SU-DHL-6 (cell line): Measurements from ENCODE around the gene MCCC2.

Experiments used
- H2AFZ ChIP-seq: fragments of 200-600 bp; sonication (generic); 2 replicates; pipeline ENCODE4 v1.6.1; 2014; ENCODE audit warnings: low read depth, mild to moderate bottlenecking, moderate library complexity, mixed read lengths, antibody characterized with exemption, low read length; ENCODE audit not compliant: severe bottlenecking
- H3F3A ChIP-seq: fragments of 200-600 bp; shearing (Covaris generic); 2 replicates; pipeline ENCODE4 v1.6.0; 2016; ENCODE audit warnings: antibody characterized with exemption, mild to moderate bottlenecking; ENCODE audit not compliant: insufficient read depth
- H3K27ac ChIP-seq: fragments of 200-600 bp; sonication (generic); 2 replicates; pipeline ENCODE4 v1.5.1; 2016; ENCODE audit warnings: low read depth, mild to moderate bottlenecking, low read length, moderate library complexity, mixed read lengths
- H3K27me3 ChIP-seq: fragments of 200-600 bp; sonication (generic), shearing (Covaris generic); 2 replicates; pipeline ENCODE4 v1.6.0; 2014; ENCODE audit warnings: mild to moderate bottlenecking, low read length
- H3K36me3 ChIP-seq: fragments of 200-600 bp; sonication (generic); 2 replicates; pipeline ENCODE4 v1.6.1; 2014; ENCODE audit warnings: mild to moderate bottlenecking, low read length, mixed read lengths
- H3K4me2 ChIP-seq: fragments of 300-600, 200-600 bp; shearing (Covaris generic), sonication (generic); 2 replicates; pipeline ENCODE4 v1.6.0; 2014; ENCODE audit warnings: low read length, low read depth, mild to moderate bottlenecking; ENCODE audit not compliant: poor library complexity, severe bottlenecking
- H3K4me3 ChIP-seq: fragments of 200-600 bp; sonication (generic); 2 replicates; pipeline ENCODE4 v1.5.1; 2014; ENCODE audit warnings: antibody characterized with exemption, low read length, mild to moderate bottlenecking, mixed read lengths; ENCODE audit not compliant: insufficient read depth, poor library complexity, severe bottlenecking
- H3K79me2 ChIP-seq: fragments of 200-600 bp; sonication (generic); 2 replicates; pipeline ENCODE4 v1.6.1; 2014; ENCODE audit warnings: mild to moderate bottlenecking, low read length, moderate library complexity; ENCODE audit not compliant: insufficient read depth
- H3K9ac ChIP-seq: fragments of 200-600 bp; sonication (generic); 2 replicates; pipeline ENCODE4 v1.7.0; 2014; ENCODE audit warnings: mild to moderate bottlenecking, low read length
- H3K9me2 ChIP-seq: fragments of 200-600 bp; sonication (generic); replicated peaks from 2 replicates; pipeline ENCODE4 v1.6.1; 2014; ENCODE audit warnings: low read length; ENCODE audit not compliant: insufficient read depth
- H3K9me3 ChIP-seq: fragments of 200-600 bp; sonication (generic); 2 replicates; pipeline ENCODE4 v1.6.1; 2014; ENCODE audit warnings: low read length, mixed read lengths; ENCODE audit not compliant: insufficient read depth
- H4K20me1 ChIP-seq: fragments of 200-600 bp; sonication (generic); 2 replicates; pipeline ENCODE4 v1.6.1; 2014; ENCODE audit warnings: low read depth, mild to moderate bottlenecking, antibody characterized with exemption, low read length, moderate library complexity, mixed read lengths
- CTCF ChIP-seq: fragments of 200-600 bp; sonication (generic); IDR thresholded peaks from one replicate; pipeline ENCODE4 v1.5.1; 2017; ENCODE audit warnings: antibody characterized with exemption, mild to moderate bottlenecking, low read length, moderate library complexity; ENCODE audit not compliant: insufficient read depth, poor library complexity, severe bottlenecking
- EZH2phosphoT487 ChIP-seq: fragments of 200-600 bp; sonication (generic), shearing (Covaris generic); conservative IDR thresholded peaks from 2 replicates; pipeline ENCODE4 v1.6.1; 2018; ENCODE audit warnings: mild to moderate bottlenecking, antibody characterized with exemption, low read length, moderate library complexity, mixed read lengths

The MCCC2 gene

GRCh38 chr5:71623221-71623794 is 36.2 kb downstream of the MCCC2 start:
- H3K79me2 ChIP-seq, result peaks cover 19% of the 10 kb centered on the region
- H3K4me2 ChIP-seq, result no peak overlapping the region
- no peak overlapping the region for H3K9ac ChIP-seq
- peaks cover 15% of the 10 kb centered on the region; the same call in 1 of the 2 replicates for H3K36me3 ChIP-seq
- no peaks in the 10 kb centered on the region for H3K9me3 ChIP-seq
- no peaks in the 10 kb centered on the region for H4K20me1 ChIP-seq
- H3F3A ChIP-seq, result no peaks in the 10 kb centered on the region
- no peaks in the 10 kb centered on the region for H3K27me3 ChIP-seq
- no peak for TF ChIP-seq EZH2phosphoT487
- TF ChIP-seq CTCF, result no peak
- H3K9me2 ChIP-seq, result no peaks in the 10 kb centered on the region
- H2AFZ ChIP-seq, result no peak overlapping the region
- H3K4me3 ChIP-seq, result no peak overlapping the region
- no peak overlapping the region for H3K27ac ChIP-seq

- Histone ChIP-seq H3K9me3 (no peaks in the 10 kb centered on the region), H3K79me2 (0 out of 2 replicates have a peak, but pooled peaks cover 4% of the 10 kb centered on the region), H3K4me3 (no peak overlapping the region), H3K36me3 (peaks cover 19% of the 10 kb centered on the region; the same call in 1 of the 2 replicates), H3K4me2 (no peak overlapping the region), H3K9me2 (no peaks in the 10 kb centered on the region), H3K9ac (no peak overlapping the region), H3K27me3 (no peaks in the 10 kb centered on the region), H4K20me1 (no peaks in the 10 kb centered on the region), H3F3A (no peaks in the 10 kb centered on the region), H2AFZ (no peak overlapping the region), H3K27ac (no peak overlapping the region)
- TF ChIP-seq EZH2phosphoT487, result no peak
- TF ChIP-seq CTCF, result no peak
Measured at GRCh38 chr5:71629950-71630349, 42.8 kb downstream of the MCCC2 start.

GRCh38 chr5:71631070-71631469 is 43.9 kb downstream of the MCCC2 start:
- Histone ChIP-seq H3K9me2 (no peaks in the 10 kb centered on the region), H3K9ac (no peak overlapping the region), H4K20me1 (no peaks in the 10 kb centered on the region), H3K36me3 (peaks cover 21% of the 10 kb centered on the region; the same call in 1 of the 2 replicates), H3K4me2 (no peak overlapping the region), H3K9me3 (no peaks in the 10 kb centered on the region), H3K4me3 (no peak overlapping the region), H3K27me3 (no peaks in the 10 kb centered on the region), H2AFZ (no peak overlapping the region), H3F3A (no peaks in the 10 kb centered on the region), H3K79me2 (0 out of 2 replicates have a peak, but pooled peaks cover 4% of the 10 kb centered on the region), H3K27ac (no peak overlapping the region)
- TF ChIP-seq EZH2phosphoT487 (no peak), CTCF (no peak)
